WTC11 (cell line): Measurements from ENCODE around the gene DOCK7. TPM values are rescaled to one million over a fixed set of nuclear protein-coding genes. Genes with fewer than 3 reads are reported as not detected.

Source experiments
- ATAC-seq: fragments of 200-7000 bp; cut with Tn5 transposase; 2 replicates; pipeline ENCODE4 v1.10.0; 2021; ENCODE audit warnings: mild to moderate bottlenecking, moderate library complexity
- CTCF ChIA-PET: fragments of 300-600 bp; sonication (Branson Sonifier 250); formaldehyde crosslinking; loops from one replicate; lab custom pipeline; 2021; ENCODE audit warnings: antibody characterized with exemption; lab: Charles Lee
- POLR2A ChIA-PET: fragments of 350-600 bp; sonication (Branson Sonifier 250); formaldehyde crosslinking; loops from one replicate; lab custom pipeline; 2021; ENCODE audit warnings: antibody characterized with exemption; lab: Charles Lee
- DNase-seq: peaks from one replicate; pipeline ENCODE4 v3.0.0; 2021; ENCODE audit warnings: low spot score
- H3K27ac Mint-ChIP-seq: 2 replicates; pipeline ENCODE4 v1.8.0; 2021; ENCODE audit warnings: mixed read lengths
- H3K27me3 Mint-ChIP-seq: 2 replicates; pipeline ENCODE4 v1.8.0; 2021; ENCODE audit warnings: low read depth, mild to moderate bottlenecking, moderate library complexity, mixed read lengths
- H3K36me3 Mint-ChIP-seq: 2 replicates; pipeline ENCODE4 v1.8.0; 2021; ENCODE audit warnings: mixed read lengths
- H3K4me1 Mint-ChIP-seq: 2 replicates; pipeline ENCODE4 v1.8.0; 2022; ENCODE audit warnings: mixed read lengths
- H3K4me3 Mint-ChIP-seq: 2 replicates; pipeline ENCODE4 v1.8.0; 2021; ENCODE audit warnings: mild to moderate bottlenecking, moderate library complexity, mixed read lengths
- H3K9me3 Mint-ChIP-seq: 2 replicates; pipeline ENCODE4 v1.8.0; 2021; ENCODE audit warnings: mixed read lengths
- AFF4 ChIP-seq: sonication (generic); formaldehyde crosslinking; IDR thresholded peaks from 2 replicates; pipeline ENCODE4 v1.8.1; 2023; ENCODE audit warnings: mild to moderate bottlenecking, missing genetic modification reagents, borderline replicate concordance
- ESRRA ChIP-seq: sonication (generic); formaldehyde crosslinking; IDR thresholded peaks from 2 replicates; pipeline ENCODE4 v1.8.1; 2022; ENCODE audit warnings: mild to moderate bottlenecking, missing genetic modification reagents, borderline replicate concordance
- HMGA2 ChIP-seq: fragments of 250-450 bp; sonication (Bioruptor Pico); IDR thresholded peaks from 2 replicates; pipeline ENCODE4 v1.4.0; 2021; ENCODE audit warnings: mild to moderate bottlenecking, moderate library complexity
- MXD4 ChIP-seq: fragments of 250-450 bp; sonication (Bioruptor Pico); IDR thresholded peaks from 2 replicates; pipeline ENCODE4 v1.8.0; 2021; ENCODE audit warnings: mild to moderate bottlenecking, moderate library complexity, borderline replicate concordance
- NR2C2 ChIP-seq: sonication (generic); formaldehyde crosslinking; IDR thresholded peaks from 2 replicates; pipeline ENCODE4 v1.8.0; 2022; ENCODE audit warnings: mild to moderate bottlenecking, missing genetic modification reagents
- NR3C1 ChIP-seq: sonication (generic); formaldehyde crosslinking; conservative IDR thresholded peaks from 2 replicates; pipeline ENCODE4 v1.8.1; 2023; ENCODE audit warnings: low read depth, mild to moderate bottlenecking, missing genetic modification reagents
- PRRX2 ChIP-seq: fragments of 250-450 bp; sonication (Bioruptor Pico); IDR thresholded peaks from 2 replicates; pipeline ENCODE4 v1.8.0; 2021; ENCODE audit warnings: mild to moderate bottlenecking
- SOX15 ChIP-seq: fragments of 250-450 bp; sonication (Bioruptor Pico); IDR thresholded peaks from 2 replicates; pipeline ENCODE4 v1.9.0; 2021; ENCODE audit warnings: mild to moderate bottlenecking
- TCF7 ChIP-seq: sonication (generic); formaldehyde crosslinking; IDR thresholded peaks from 2 replicates; pipeline ENCODE4 v1.8.0; 2022; ENCODE audit warnings: mild to moderate bottlenecking, low read depth, missing genetic modification reagents, moderate library complexity
- USF2 ChIP-seq: sonication (generic); formaldehyde crosslinking; IDR thresholded peaks from 2 replicates; pipeline ENCODE4 v1.8.1; 2023; ENCODE audit warnings: mild to moderate bottlenecking, missing genetic modification reagents, moderate library complexity
- ZBTB21 ChIP-seq: sonication (generic); formaldehyde crosslinking; IDR thresholded peaks from 2 replicates; pipeline ENCODE4 v1.8.1; 2023; ENCODE audit warnings: mild to moderate bottlenecking, missing genetic modification reagents, borderline replicate concordance
- ZBTB43 ChIP-seq: sonication (generic); formaldehyde crosslinking; IDR thresholded peaks from 2 replicates; pipeline ENCODE4 v1.8.1; 2023; ENCODE audit warnings: mild to moderate bottlenecking, missing genetic modification reagents
- ZNF138 ChIP-seq: sonication (generic); formaldehyde crosslinking; conservative IDR thresholded peaks from 2 replicates; pipeline ENCODE4 v1.8.1; 2022; ENCODE audit warnings: mild to moderate bottlenecking, moderate library complexity, missing genetic modification reagents
- total RNA-seq: library from RNA; stranded (reverse); gene quantifications from 3 replicates; pipeline ENCODE4 v1.2.3, GENCODE V29; 2021
- TF ChIP-seq, protein P1 (sequence below): fragments of 250-450 bp; sonication (Bioruptor Pico); IDR thresholded peaks from 2 replicates; pipeline ENCODE4 v1.9.0; 2021; ENCODE audit warnings: mild to moderate bottlenecking
- TF ChIP-seq, protein P2 (sequence below): fragments of 250-450 bp; sonication (Bioruptor Pico); IDR thresholded peaks from 2 replicates; pipeline ENCODE4 v1.9.0; 2021; ENCODE audit warnings: mild to moderate bottlenecking, borderline replicate concordance
- TF ChIP-seq, protein P3 (sequence below): sonication (generic); formaldehyde crosslinking; IDR thresholded peaks from 2 replicates; pipeline ENCODE4 v1.8.1; 2022; ENCODE audit warnings: mild to moderate bottlenecking, moderate library complexity, missing genetic modification reagents

Gene DOCK7
- total RNA-seq, 1 experiment from 2014 or later, result 34.2 TPM

- no peak overlapping the region for H3K4me3 Mint-ChIP-seq
- ATAC-seq (peak; percentile 72), DNase-seq (no peak)
- CTCF ChIA-PET, result no interaction called here
- peak overlapping the region; percentile 6; the same call in 1 of the 2 replicates for H3K27ac Mint-ChIP-seq
- H3K9me3 Mint-ChIP-seq, result no peaks in the 10 kb centered on the region
- H3K4me1 Mint-ChIP-seq, result peaks cover 40% of the 10 kb centered on the region
- H3K36me3 Mint-ChIP-seq, result no peaks in the 10 kb centered on the region
- POLR2A ChIA-PET, result interaction anchor here (0.7 kb wide), 1 partner anchor 117 kb away, joined by 6 read pairs; no protein-coding TSS in a partner anchor
- peaks cover 3% of the 10 kb centered on the region; the same call in 1 of the 2 replicates for H3K27me3 Mint-ChIP-seq
- TF ChIP-seq NR3C1 (CRISPR knock-in tag), result no peak
- TF ChIP-seq NR2C2 (CRISPR knock-in tag), result no peak
- TF ChIP-seq, protein P1, sequence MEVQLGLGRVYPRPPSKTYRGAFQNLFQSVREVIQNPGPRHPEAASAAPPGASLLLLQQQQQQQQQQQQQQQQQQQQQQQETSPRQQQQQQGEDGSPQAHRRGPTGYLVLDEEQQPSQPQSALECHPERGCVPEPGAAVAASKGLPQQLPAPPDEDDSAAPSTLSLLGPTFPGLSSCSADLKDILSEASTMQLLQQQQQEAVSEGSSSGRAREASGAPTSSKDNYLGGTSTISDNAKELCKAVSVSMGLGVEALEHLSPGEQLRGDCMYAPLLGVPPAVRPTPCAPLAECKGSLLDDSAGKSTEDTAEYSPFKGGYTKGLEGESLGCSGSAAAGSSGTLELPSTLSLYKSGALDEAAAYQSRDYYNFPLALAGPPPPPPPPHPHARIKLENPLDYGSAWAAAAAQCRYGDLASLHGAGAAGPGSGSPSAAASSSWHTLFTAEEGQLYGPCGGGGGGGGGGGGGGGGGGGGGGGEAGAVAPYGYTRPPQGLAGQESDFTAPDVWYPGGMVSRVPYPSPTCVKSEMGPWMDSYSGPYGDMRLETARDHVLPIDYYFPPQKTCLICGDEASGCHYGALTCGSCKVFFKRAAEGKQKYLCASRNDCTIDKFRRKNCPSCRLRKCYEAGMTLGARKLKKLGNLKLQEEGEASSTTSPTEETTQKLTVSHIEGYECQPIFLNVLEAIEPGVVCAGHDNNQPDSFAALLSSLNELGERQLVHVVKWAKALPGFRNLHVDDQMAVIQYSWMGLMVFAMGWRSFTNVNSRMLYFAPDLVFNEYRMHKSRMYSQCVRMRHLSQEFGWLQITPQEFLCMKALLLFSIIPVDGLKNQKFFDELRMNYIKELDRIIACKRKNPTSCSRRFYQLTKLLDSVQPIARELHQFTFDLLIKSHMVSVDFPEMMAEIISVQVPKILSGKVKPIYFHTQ (CRISPR knock-in tag), result no peak
- no peak for TF ChIP-seq ZBTB43 (CRISPR knock-in tag)
- no peak for TF ChIP-seq AFF4 (CRISPR knock-in tag)
- TF ChIP-seq ESRRA (CRISPR knock-in tag), result no peak
- no peak for TF ChIP-seq MXD4 (CRISPR knock-in tag)
- TF ChIP-seq USF2 (CRISPR knock-in tag), result no peak
- no peak for TF ChIP-seq ZNF138 (CRISPR knock-in tag)
- no peak for TF ChIP-seq PRRX2
- TF ChIP-seq ZBTB21, result no peak
- TF ChIP-seq HMGA2 (CRISPR knock-in tag), result no peak
- TF ChIP-seq TCF7 (CRISPR knock-in tag), result no peak
- TF ChIP-seq SOX15 (CRISPR knock-in tag), result no peak
Measured at GRCh38 chr1:62728963-62729362, 40.8 kb upstream of the DOCK7 start.

DNA sequence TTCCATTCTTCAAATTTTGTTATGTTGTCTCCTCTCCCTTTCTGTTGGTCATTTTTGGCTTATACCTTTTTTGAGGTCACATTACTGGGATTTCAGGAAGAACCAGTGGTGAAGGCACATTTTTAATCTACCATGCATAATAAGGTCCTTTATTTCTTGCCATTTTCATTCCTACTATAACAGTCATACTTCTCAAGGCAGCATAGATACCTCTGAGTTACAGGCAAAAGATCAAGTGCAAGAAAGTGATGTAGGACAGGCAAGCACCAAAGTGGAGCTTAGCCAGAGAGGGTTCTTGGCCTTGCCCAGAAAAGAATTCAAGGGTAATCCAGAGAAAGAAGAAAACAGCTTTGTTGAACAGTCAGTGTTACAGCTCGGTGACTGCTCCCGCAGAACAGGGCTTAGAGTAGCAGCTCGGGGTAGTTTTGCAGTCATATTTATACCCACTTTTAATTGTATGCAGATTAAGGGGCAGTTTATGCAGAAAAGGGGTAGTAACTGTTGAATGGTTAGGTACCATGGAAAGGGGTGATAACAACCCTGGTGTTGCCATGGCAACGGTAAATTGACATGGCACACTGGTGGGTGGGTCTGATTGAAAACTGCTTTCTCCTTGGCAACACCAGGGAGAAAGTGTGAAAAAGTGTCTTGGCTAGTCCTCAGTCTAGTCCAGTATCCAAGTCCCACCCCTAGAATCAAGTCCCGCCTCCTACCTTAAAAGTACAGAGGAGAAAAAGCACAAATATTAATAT is 39.6 kb upstream of the DOCK7 start:
- peaks cover 40% of the 10 kb centered on the region for H3K4me1 Mint-ChIP-seq
- H3K36me3 Mint-ChIP-seq, result no peaks in the 10 kb centered on the region
- peaks cover 3% of the 10 kb centered on the region; the same call in 1 of the 2 replicates for H3K27me3 Mint-ChIP-seq
- H3K9me3 Mint-ChIP-seq, result no peaks in the 10 kb centered on the region
- H3K27ac Mint-ChIP-seq, result peak overlapping the region; percentile 6; the same call in 1 of the 2 replicates
- ChIA-PET POLR2A (no interaction called here), CTCF (no interaction called here)
- DNase-seq (peak; percentile 18), ATAC-seq (peak; percentile 50)
- H3K4me3 Mint-ChIP-seq, result no peak overlapping the region
- TF ChIP-seq, protein P2, sequence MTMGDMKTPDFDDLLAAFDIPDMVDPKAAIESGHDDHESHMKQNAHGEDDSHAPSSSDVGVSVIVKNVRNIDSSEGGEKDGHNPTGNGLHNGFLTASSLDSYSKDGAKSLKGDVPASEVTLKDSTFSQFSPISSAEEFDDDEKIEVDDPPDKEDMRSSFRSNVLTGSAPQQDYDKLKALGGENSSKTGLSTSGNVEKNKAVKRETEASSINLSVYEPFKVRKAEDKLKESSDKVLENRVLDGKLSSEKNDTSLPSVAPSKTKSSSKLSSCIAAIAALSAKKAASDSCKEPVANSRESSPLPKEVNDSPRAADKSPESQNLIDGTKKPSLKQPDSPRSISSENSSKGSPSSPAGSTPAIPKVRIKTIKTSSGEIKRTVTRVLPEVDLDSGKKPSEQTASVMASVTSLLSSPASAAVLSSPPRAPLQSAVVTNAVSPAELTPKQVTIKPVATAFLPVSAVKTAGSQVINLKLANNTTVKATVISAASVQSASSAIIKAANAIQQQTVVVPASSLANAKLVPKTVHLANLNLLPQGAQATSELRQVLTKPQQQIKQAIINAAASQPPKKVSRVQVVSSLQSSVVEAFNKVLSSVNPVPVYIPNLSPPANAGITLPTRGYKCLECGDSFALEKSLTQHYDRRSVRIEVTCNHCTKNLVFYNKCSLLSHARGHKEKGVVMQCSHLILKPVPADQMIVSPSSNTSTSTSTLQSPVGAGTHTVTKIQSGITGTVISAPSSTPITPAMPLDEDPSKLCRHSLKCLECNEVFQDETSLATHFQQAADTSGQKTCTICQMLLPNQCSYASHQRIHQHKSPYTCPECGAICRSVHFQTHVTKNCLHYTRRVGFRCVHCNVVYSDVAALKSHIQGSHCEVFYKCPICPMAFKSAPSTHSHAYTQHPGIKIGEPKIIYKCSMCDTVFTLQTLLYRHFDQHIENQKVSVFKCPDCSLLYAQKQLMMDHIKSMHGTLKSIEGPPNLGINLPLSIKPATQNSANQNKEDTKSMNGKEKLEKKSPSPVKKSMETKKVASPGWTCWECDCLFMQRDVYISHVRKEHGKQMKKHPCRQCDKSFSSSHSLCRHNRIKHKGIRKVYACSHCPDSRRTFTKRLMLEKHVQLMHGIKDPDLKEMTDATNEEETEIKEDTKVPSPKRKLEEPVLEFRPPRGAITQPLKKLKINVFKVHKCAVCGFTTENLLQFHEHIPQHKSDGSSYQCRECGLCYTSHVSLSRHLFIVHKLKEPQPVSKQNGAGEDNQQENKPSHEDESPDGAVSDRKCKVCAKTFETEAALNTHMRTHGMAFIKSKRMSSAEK, result no peak
- TF ChIP-seq, protein P3, sequence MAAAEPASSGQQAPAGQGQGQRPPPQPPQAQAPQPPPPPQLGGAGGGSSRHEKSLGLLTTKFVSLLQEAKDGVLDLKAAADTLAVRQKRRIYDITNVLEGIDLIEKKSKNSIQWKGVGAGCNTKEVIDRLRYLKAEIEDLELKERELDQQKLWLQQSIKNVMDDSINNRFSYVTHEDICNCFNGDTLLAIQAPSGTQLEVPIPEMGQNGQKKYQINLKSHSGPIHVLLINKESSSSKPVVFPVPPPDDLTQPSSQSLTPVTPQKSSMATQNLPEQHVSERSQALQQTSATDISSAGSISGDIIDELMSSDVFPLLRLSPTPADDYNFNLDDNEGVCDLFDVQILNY (CRISPR knock-in tag), result no peak
- TF ChIP-seq, protein P1 (CRISPR knock-in tag), result no peak
